ENCODE measurements around the gene SUCLG1.
"Not testable (repeated sequence)": the region's sequence is repeated elsewhere in the genome, so short reads cannot be mapped to it uniquely, and the experiment has no call there.

The SUCLG1 gene

DNA sequence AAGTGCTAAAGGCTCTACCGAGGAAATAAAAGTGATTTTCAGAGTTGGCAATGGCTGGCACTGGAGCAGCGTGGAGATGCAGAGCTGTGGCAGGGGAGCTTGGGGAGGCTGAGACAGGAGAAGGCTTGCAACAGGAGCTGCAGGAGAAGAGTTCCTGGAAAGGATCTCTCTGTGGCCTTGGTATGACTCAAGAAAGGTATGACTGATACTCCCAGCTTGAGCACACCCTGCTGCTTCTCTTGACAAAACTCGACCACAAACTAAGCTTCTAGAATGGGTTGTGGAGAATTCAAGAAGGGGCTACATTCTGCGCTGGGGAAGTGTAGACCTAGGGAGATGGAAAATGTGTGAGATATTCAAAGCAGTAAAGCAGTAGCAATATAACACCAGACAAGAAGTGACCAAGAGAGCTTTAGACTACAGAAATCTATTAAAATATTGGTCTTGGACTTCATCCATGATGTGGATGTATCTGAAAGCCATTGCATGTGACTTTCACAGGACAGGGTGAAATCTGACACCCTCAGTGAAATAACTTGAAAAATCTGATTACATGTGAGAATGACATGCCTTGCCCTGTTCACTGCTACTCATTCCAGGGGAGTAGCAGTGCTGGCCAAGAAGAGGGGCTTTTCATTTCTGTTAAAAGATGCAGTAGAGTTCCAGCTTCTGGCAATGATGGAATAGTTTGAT, 41.5 kb downstream of the SUCLG1 start:
- H3K36me3 Mint-ChIP-seq (ENCODE audit: low read depth), result peaks cover 6% of the 10 kb centered on the region
- no peaks in the 10 kb centered on the region for H3K9me3 Mint-ChIP-seq
- H3K4me1 Mint-ChIP-seq (ENCODE audit: low read depth), result no peaks in the 10 kb centered on the region
- H3K27ac Mint-ChIP-seq, result no peak overlapping the region
- no peaks in the 10 kb centered on the region for H3K27me3 Mint-ChIP-seq
- no peak overlapping the region for H3K4me3 Mint-ChIP-seq

DNA sequence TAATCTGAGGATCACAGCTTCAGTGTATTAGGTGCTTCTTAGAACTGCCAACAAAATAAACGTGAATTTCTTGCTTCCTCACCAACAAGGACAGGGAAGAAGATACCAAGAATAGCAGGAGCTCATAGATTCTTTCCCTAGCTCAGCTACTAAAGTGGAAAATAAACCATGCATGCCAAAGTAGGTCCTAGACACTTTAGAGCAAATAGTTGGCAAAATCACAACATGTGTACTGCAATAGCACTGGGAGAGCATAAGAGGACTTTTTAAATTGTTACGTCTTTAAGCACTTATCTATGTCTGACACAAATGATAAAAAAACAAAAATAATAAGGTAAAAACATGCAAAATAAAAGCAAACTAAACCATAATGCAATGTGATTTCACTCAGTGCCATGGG, 49.5 kb downstream of the SUCLG1 start:
- Mint-ChIP-seq H3K4me1 (ENCODE audit: low read depth) (no peaks in the 10 kb centered on the region), H3K36me3 (ENCODE audit: low read depth) (no peaks in the 10 kb centered on the region), H3K9me3 (no peaks in the 10 kb centered on the region), H3K27me3 (peaks cover 4% of the 10 kb centered on the region), H3K27ac (no peak overlapping the region), H3K4me3 (no peak overlapping the region)

DNA sequence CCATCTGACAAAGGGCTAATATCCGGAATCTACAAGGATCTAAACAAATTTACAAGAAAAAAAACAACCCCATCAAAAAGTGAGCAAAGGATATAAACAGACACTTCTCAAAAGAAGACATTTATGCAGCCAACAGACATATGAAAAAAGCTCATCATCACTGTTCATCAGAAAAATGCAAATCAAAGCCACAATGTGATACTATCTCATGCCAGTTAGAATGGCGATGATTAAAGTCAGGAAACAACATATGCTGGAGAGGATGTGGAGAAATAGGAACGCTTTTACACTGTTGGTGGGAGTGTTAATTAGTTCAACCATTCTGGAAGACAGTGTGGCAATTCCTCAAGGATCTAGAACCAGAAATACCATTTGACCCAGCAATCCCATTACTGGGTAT, 57.0 kb downstream of the SUCLG1 start:
- H3K4me1 Mint-ChIP-seq (ENCODE audit: low read depth); H3K9me3 Mint-ChIP-seq; H3K36me3 Mint-ChIP-seq (ENCODE audit: low read depth); H3K27ac Mint-ChIP-seq; H3K27me3 Mint-ChIP-seq; H3K4me3 Mint-ChIP-seq: not testable (repeated sequence)

DNA sequence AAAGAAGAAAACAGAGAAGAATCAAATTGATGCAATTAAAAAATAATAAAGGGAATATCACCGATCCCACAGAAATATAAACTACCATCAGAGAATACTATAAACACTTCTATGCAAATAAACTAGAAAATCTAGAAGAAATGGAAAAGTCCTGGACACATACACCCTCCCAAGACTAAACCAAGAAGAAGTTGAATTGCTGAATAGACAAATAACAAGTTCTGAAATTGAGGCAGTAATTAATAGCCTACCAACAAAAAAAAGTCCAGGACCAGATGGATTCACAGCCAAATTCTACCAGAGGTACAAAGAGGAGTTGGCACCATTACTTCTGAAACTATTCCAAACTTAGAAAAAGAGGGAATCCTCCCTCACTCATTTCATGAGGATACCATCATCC, 59.2 kb downstream of the SUCLG1 start:
- not testable (repeated sequence) for H3K9me3 Mint-ChIP-seq; H3K4me1 Mint-ChIP-seq (ENCODE audit: low read depth); H3K36me3 Mint-ChIP-seq (ENCODE audit: low read depth); H3K27ac Mint-ChIP-seq; H3K4me3 Mint-ChIP-seq; H3K27me3 Mint-ChIP-seq

DNA sequence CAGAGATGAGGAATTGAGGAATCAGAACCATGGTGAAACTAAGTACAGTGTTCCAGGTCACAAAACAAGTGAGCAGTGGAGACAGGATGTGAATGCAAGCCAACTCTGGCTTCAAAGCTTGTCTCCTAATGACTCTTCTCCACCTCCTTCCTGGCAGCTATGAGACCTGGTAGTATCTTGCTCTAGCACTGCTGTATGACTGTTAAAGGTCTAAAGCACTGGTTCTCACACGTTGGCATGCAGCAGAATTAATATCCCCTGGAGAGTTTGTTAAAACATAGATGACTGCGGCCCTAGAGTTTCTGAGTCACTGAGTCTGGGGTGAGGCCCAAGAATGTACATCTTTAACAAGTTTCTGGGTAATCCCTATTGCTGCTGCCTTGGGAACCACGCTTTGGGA, 63.3 kb downstream of the SUCLG1 start:
- peaks cover 3% of the 10 kb centered on the region for H3K9me3 Mint-ChIP-seq
- no peak overlapping the region for H3K27ac Mint-ChIP-seq
- H3K4me1 Mint-ChIP-seq (ENCODE audit: low read depth), result no peaks in the 10 kb centered on the region
- H3K27me3 Mint-ChIP-seq, result no peaks in the 10 kb centered on the region
- H3K4me3 Mint-ChIP-seq, result no peak overlapping the region
- H3K36me3 Mint-ChIP-seq (ENCODE audit: low read depth), result no peaks in the 10 kb centered on the region

DNA sequence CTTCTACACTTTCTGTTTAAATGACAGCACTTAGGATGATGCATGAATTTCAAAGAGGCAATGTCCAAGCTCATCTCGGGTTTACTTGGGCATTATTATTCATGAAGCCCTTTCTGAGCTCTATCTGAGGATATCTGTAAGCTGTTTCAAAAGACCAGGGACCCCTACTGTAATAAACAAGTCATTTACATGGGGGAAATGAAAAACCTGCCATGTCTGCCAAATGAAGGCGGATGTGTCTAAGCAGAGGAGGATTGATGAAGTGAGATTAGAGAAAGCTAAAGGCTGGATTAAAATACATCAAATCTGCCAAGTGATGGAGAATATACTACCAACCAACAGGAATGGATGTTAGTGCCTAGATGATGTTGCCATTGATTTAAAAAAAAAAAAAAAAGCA, 64.5 kb downstream of the SUCLG1 start:
- Mint-ChIP-seq H3K36me3 (ENCODE audit: low read depth) (no peaks in the 10 kb centered on the region), H3K27ac (no peak overlapping the region), H3K4me3 (no peak overlapping the region), H3K4me1 (ENCODE audit: low read depth) (no peaks in the 10 kb centered on the region), H3K9me3 (peaks cover 3% of the 10 kb centered on the region), H3K27me3 (no peaks in the 10 kb centered on the region)

DNA sequence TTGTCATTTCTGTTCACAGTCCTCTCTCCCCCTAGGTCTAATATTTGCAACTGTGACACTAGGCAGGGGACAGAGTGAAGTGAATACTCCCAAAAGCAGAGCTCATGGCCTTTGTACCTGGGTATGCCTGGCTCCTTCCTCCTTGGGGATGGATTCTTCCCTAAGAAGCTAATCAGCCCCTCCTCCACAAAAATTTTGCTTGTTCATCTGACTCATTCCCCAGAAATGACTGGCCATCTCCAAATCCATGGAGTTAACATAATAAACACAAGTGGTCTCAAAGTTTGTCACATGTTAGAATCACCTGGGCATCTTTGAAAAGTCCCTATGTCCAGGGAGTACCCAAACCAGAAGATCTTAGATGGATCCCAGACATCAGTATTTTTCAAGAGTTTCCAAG, 65.3 kb downstream of the SUCLG1 start:
- H3K9me3 Mint-ChIP-seq, result peaks cover 3% of the 10 kb centered on the region
- H3K4me1 Mint-ChIP-seq (ENCODE audit: low read depth), result no peaks in the 10 kb centered on the region
- no peak overlapping the region for H3K27ac Mint-ChIP-seq
- H3K4me3 Mint-ChIP-seq, result no peak overlapping the region
- no peaks in the 10 kb centered on the region for H3K27me3 Mint-ChIP-seq
- no peaks in the 10 kb centered on the region for H3K36me3 Mint-ChIP-seq (ENCODE audit: low read depth)

DNA sequence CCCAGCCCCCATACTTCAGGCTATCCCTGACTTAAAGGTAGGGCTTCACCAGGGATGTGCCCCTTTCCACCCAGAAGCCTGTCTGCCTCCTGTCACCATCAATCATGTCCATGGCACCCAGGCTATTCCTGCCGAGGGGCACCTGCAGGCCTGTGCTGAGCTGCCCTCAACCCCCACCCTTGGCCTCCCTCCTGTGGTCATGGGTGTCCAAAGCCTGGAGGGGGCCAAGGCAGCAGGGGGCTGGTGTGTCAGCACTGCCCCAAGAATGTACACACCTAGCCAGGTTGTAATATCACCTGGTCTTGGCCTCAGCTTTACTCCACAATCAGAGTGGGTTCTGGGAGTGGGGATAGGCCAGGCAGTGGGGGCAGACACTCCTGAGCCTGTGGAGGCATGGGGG, 69.3 kb downstream of the SUCLG1 start:
- Mint-ChIP-seq H3K4me1 (ENCODE audit: low read depth) (no peaks in the 10 kb centered on the region), H3K36me3 (ENCODE audit: low read depth) (no peaks in the 10 kb centered on the region), H3K27ac (no peak overlapping the region), H3K4me3 (no peak overlapping the region), H3K9me3 (peaks cover 3% of the 10 kb centered on the region), H3K27me3 (peaks cover 19% of the 10 kb centered on the region)

DNA sequence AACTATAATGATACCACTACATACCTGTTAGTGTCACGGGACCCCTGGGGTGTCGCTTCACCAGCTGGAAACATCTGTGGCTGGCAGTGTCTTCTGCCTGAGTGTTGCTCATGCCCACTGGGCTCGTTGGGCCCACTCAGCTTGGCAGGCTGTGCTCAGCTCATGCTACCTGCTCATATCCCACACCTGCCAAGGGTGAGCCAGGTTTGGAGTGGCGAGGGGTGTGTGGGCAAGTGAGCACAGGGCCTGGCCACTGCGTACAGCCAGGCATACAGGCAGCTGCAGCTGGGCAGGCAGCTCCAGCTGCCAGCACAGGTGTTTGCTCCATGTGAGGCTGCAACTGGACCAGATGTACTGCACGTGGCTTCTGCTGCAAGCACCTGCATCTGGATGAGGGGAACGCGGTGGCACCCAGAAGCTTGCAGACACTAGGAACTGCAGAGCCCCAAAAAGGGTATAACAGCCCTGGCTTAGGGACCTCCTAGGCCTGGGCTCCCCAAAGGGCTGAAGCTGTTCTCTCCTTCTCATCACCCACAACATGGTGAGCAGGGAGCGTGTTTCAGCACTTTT, 70.1 kb downstream of the SUCLG1 start:
- peaks cover 22% of the 10 kb centered on the region for H3K27me3 Mint-ChIP-seq
- H3K27ac Mint-ChIP-seq, result no peak overlapping the region
- no peaks in the 10 kb centered on the region for H3K4me1 Mint-ChIP-seq (ENCODE audit: low read depth)
- peaks cover 3% of the 10 kb centered on the region for H3K9me3 Mint-ChIP-seq
- no peaks in the 10 kb centered on the region for H3K36me3 Mint-ChIP-seq (ENCODE audit: low read depth)
- no peak overlapping the region for H3K4me3 Mint-ChIP-seq

DNA sequence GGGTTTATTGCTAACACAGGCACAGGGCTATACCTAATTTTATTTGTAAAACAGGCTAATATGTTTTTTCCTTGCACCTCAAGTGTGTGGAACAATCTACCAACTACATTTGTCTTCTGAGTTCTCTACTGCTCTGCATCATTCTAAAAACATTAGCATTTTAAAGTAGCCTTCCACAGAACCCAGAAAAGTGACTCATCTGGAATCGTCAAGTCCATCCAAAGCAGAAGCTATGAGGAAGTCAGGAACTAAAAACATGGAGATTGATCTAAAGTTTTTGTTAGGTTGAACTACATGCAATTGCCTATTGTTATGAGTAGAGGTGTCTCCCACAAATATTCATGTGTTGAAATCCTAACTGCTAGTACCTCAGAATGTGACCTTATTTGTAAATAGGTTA, 70.9 kb downstream of the SUCLG1 start:
- Mint-ChIP-seq H3K27me3 (peaks cover 22% of the 10 kb centered on the region), H3K9me3 (peaks cover 3% of the 10 kb centered on the region), H3K4me1 (ENCODE audit: low read depth) (no peaks in the 10 kb centered on the region), H3K4me3 (no peak overlapping the region), H3K36me3 (ENCODE audit: low read depth) (no peaks in the 10 kb centered on the region), H3K27ac (no peak overlapping the region)

DNA sequence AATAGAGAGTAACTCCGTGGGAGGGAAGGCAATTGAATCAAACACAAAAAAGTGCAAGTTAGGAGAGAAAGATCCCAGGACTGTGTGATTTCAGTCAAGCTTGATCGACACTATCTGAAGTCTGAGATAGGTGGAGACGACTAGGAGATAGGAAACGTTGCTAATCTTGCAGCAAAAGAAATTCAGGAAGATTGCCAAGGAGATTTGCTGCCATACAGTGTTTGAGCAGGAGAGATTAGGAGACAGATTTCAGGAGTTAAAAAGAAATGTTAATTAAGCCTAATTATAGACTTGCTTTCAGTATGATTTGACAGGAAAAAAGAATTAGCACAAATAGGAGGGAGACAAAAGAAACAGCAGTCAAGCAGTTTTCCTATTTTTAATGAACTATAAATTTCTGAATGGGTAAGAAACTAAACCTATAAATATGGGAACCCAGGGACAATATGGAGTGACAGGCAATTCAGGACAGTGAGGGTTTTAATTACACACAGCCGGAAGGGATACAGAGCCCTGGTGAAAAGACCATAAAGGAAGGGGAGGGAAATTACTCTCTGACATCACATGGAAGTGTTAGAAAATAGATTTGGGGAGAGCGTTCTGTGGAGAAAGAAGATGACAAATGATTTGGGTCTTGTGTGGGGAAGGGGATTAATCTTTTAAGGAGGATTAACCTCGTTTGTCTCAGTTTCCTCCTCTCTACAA, 72.6 kb downstream of the SUCLG1 start:
- peaks cover 22% of the 10 kb centered on the region for H3K27me3 Mint-ChIP-seq

DNA sequence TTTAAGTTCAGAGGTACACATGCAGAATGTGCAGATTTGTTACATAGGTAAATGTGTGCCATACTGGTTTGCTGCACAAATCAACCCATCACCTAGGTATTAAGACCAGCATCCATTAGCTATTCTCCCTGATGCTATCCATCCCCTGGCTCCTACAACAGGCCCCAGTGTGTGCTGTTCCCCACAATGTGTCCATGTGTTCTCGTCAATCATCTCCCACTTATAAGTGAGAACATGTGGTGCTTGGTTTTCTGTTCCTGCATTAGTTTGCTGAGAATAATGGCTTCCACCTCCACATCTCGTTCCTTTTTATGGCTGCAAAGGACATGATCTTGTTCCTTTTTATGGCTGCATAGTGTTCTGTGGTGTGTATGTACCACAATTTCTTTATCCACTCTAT, 75.8 kb downstream of the SUCLG1 start:
- H3K36me3 Mint-ChIP-seq (ENCODE audit: low read depth), result no peaks in the 10 kb centered on the region
- H3K27me3 Mint-ChIP-seq, result peaks cover 22% of the 10 kb centered on the region
- H3K9me3 Mint-ChIP-seq, result no peaks in the 10 kb centered on the region

More for the DNA sequence above, 72.6 kb downstream of the SUCLG1 start:
- no peak overlapping the region for H3K4me3 Mint-ChIP-seq
- no peaks in the 10 kb centered on the region for H3K4me1 Mint-ChIP-seq (ENCODE audit: low read depth)
- no peaks in the 10 kb centered on the region for H3K9me3 Mint-ChIP-seq
- H3K36me3 Mint-ChIP-seq (ENCODE audit: low read depth), result no peaks in the 10 kb centered on the region
- H3K27ac Mint-ChIP-seq, result no peak overlapping the region

DNA sequence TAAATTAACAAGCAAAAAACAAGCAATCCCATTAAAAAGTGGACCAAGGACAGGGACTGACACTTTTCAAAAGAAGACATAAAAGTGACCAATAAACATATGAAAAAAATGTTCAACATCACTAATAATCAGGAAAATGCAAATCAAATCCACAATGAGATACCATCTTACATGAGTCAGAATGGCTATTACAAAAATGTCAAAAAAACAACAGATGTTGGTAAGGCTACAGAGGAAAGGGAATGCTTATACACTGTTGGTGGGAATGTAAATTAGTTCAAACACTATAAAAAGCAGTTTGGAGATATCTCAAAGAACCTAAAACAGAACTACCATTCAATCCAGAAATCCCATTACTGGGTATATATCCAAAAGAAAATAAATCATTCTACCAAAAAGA, 78.2 kb downstream of the SUCLG1 start:
- Mint-ChIP-seq H3K27me3 (peaks cover 14% of the 10 kb centered on the region), H3K27ac (no peak overlapping the region), H3K4me3 (no peak overlapping the region), H3K36me3 (ENCODE audit: low read depth) (no peaks in the 10 kb centered on the region), H3K4me1 (ENCODE audit: low read depth) (no peaks in the 10 kb centered on the region), H3K9me3 (peaks cover 3% of the 10 kb centered on the region)

More for the DNA sequence above, 75.8 kb downstream of the SUCLG1 start:
- Mint-ChIP-seq H3K4me1 (ENCODE audit: low read depth) (no peaks in the 10 kb centered on the region), H3K4me3 (no peak overlapping the region), H3K27ac (no peak overlapping the region)

DNA sequence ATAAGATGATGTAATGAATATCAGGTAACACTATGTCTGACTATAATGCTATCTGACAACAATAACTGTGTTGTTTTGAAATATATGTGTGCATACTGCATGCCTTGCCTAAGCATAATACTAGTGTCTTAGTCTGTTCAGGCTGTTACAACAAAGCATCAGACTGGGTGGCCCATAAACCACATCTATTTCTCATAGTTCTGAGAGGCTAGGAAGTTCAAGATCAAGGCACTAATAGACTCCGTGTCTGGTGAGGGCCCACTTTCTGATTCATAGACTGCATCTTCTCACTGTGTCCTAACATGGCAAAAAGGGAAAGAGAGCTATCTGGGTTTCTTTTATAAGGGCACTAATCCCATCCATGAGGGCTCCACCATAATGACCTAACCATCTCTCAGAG, 80.1 kb downstream of the SUCLG1 start:
- Mint-ChIP-seq H3K4me3 (no peak overlapping the region), H3K36me3 (ENCODE audit: low read depth) (no peaks in the 10 kb centered on the region), H3K4me1 (ENCODE audit: low read depth) (no peaks in the 10 kb centered on the region), H3K27ac (no peak overlapping the region), H3K9me3 (peaks cover 3% of the 10 kb centered on the region), H3K27me3 (peaks cover 7% of the 10 kb centered on the region)

DNA sequence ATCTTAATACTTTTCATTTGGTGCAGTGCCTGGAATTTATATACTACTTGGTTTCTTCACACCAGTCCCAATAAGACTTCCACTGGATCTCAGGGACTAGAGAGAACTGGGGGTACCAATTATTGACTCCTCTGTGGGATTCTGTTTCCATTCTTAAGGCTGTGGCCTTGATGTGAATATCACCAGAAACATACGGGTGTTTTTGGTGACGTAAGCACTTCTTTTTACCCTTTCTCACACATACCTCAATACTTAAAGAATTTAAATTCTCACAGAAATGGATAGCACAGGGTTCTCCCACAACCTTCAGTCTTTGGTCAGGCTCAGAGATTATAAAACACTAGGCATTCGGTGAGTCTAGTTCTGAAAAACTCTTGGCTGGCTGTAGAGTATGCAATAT, 84.1 kb downstream of the SUCLG1 start:
- H3K9me3 Mint-ChIP-seq, result peaks cover 3% of the 10 kb centered on the region
- H3K4me3 Mint-ChIP-seq, result no peak overlapping the region
- no peak overlapping the region for H3K27ac Mint-ChIP-seq
- no peaks in the 10 kb centered on the region for H3K36me3 Mint-ChIP-seq (ENCODE audit: low read depth)
- peaks cover 12% of the 10 kb centered on the region for H3K27me3 Mint-ChIP-seq
- H3K4me1 Mint-ChIP-seq (ENCODE audit: low read depth), result no peaks in the 10 kb centered on the region

DNA sequence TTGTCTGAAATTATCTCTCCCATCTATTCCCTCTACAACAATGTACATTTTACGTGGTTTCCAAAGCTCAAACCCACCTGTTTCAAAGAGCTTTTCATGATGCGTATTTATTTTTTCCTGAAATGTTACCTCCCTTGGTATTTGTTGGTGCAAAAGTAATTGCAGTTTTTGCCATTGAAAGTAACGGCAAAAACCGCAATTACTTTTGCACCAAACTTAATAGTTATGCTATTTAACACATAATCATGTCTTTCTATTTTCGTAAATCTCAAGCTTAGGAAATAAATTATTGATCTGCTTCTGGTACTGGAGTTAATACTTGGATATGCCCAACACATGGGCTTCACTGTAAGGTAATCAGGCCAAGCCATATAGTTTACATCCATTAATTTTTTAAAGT, 85.2 kb downstream of the SUCLG1 start:
- no peaks in the 10 kb centered on the region for H3K36me3 Mint-ChIP-seq (ENCODE audit: low read depth)
- H3K4me3 Mint-ChIP-seq, result no peak overlapping the region
- H3K27me3 Mint-ChIP-seq, result peaks cover 12% of the 10 kb centered on the region
- H3K9me3 Mint-ChIP-seq, result peaks cover 3% of the 10 kb centered on the region
- H3K4me1 Mint-ChIP-seq (ENCODE audit: low read depth), result no peaks in the 10 kb centered on the region
- H3K27ac Mint-ChIP-seq, result no peak overlapping the region

Data from stimulated activated naive CD8-positive, alpha-beta T cell treated with anti-CD3 and anti-CD28 coated beads, Interleukin-15, Interleukin-2, amounts not matched to agents 100 ng/mL and 50 ng/mL, for 24 hours (primary cell).